ENCODE data around the gene KRT71.

DNA sequence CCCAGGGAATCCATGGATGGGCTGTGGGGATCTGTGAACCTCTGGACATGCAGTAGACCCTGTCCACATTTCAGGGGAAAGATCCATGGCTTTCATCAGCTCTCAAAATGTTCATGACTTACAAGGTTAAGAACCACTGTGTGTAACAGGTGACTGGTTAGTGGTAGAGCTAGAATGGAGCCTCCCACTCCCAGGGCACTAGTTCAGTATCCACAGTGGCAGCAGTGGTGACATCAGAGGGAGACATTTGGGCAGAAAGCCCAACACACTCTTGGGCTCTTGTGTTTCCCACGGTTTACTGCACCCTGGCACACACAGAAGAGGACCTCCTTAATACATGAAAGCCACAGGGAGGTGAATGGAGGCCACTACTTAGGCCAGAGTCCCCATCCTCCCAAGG is 11.6 kb upstream of the KRT71 start:
- TF ChIP-seq, protein P1, sequence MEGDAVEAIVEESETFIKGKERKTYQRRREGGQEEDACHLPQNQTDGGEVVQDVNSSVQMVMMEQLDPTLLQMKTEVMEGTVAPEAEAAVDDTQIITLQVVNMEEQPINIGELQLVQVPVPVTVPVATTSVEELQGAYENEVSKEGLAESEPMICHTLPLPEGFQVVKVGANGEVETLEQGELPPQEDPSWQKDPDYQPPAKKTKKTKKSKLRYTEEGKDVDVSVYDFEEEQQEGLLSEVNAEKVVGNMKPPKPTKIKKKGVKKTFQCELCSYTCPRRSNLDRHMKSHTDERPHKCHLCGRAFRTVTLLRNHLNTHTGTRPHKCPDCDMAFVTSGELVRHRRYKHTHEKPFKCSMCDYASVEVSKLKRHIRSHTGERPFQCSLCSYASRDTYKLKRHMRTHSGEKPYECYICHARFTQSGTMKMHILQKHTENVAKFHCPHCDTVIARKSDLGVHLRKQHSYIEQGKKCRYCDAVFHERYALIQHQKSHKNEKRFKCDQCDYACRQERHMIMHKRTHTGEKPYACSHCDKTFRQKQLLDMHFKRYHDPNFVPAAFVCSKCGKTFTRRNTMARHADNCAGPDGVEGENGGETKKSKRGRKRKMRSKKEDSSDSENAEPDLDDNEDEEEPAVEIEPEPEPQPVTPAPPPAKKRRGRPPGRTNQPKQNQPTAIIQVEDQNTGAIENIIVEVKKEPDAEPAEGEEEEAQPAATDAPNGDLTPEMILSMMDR (conservative IDR thresholded peaks at IDR 0.05; ENCODE audit: low read length) = no peak
- TF ChIP-seq EZH2phosphoT487 (IDR thresholded peaks at IDR 0.05; ENCODE audit: borderline replicate concordance, low read depth, low read length) = no peak
